ENCODE measurements around the gene HSPB7. TPM values are rescaled to one million over a fixed set of nuclear protein-coding genes. Genes with fewer than 3 reads are reported as not detected.

HSPB7 gene
- polyA plus RNA-seq, 1 donor (not counting 4 experiments of a cell fraction or from before 2014, with no cell fraction given), result 0.05 TPM

DNA sequence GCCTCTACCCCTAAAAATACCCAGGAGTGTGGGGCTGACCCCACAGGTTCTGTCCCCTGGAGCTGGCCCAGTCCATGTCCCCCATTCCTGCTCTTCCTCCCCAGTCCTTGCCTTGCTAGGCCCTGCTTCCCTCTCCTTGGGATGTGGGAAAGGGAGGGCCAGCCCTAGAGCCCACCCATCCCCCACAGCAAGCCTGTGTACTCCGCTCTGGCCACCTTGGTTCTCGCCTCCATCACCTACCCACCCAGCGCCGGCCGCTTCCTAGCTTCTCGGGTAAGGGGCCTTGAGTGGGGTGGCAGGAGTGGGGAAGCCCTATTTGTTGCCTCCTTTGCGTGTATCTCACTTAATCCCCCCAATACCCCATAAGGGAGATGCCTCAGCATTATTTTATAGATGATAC, 32.5 kb upstream of the HSPB7 start:
- no peak overlapping the region for H3K4me2 ChIP-seq (ENCODE audit: control insufficient read depth, extremely low read depth, insufficient read depth, low read depth, low read length)
- H3K27ac ChIP-seq (ENCODE audit: control insufficient read depth, insufficient read depth, low read length), result no peak overlapping the region
- DNase-seq (ENCODE audit: low read depth, low spot score) (no peak), FAIRE-seq (no peak)
- H4K20me1 ChIP-seq (ENCODE audit: control insufficient read depth, extremely low read depth, insufficient read depth, low read length), result no peaks in the 10 kb centered on the region
- no peaks in the 10 kb centered on the region for H3K27me3 ChIP-seq (ENCODE audit: control insufficient read depth, extremely low read depth, insufficient read depth, low read length)
- no peaks in the 10 kb centered on the region for H3K79me2 ChIP-seq (ENCODE audit: control insufficient read depth, insufficient read depth, low read length)
- H2AFZ ChIP-seq (ENCODE audit: control insufficient read depth, low read length), result no peak overlapping the region
- no peak overlapping the region for H3K9ac ChIP-seq (ENCODE audit: control insufficient read depth, extremely low read depth, insufficient read depth, low read length)
- no peak for TF ChIP-seq EZH2 (IDR thresholded peaks at IDR 0.05; ENCODE audit: low read length)
- TF ChIP-seq, protein P1, sequence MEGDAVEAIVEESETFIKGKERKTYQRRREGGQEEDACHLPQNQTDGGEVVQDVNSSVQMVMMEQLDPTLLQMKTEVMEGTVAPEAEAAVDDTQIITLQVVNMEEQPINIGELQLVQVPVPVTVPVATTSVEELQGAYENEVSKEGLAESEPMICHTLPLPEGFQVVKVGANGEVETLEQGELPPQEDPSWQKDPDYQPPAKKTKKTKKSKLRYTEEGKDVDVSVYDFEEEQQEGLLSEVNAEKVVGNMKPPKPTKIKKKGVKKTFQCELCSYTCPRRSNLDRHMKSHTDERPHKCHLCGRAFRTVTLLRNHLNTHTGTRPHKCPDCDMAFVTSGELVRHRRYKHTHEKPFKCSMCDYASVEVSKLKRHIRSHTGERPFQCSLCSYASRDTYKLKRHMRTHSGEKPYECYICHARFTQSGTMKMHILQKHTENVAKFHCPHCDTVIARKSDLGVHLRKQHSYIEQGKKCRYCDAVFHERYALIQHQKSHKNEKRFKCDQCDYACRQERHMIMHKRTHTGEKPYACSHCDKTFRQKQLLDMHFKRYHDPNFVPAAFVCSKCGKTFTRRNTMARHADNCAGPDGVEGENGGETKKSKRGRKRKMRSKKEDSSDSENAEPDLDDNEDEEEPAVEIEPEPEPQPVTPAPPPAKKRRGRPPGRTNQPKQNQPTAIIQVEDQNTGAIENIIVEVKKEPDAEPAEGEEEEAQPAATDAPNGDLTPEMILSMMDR (optimal IDR thresholded peaks at IDR 0.05 in 1 of 3, IDR thresholded peaks at IDR 0.05 in 1 of 3, conservative IDR thresholded peaks at IDR 0.05 in 1 of 3; ENCODE audit: extremely low read depth in 1 of 3, insufficient read depth in 2 of 3, low read length in 3 of 3), result no peak
- H3K9me3 ChIP-seq (ENCODE audit: control insufficient read depth, low read depth, low read length), result no peaks in the 10 kb centered on the region
- peaks cover 2% of the 10 kb centered on the region for H3K4me1 ChIP-seq (ENCODE audit: control insufficient read depth, extremely low read depth, insufficient read depth, low read length)
- H3K4me3 ChIP-seq (ENCODE audit: control insufficient read depth in 2 of 3, extremely low read depth in 1 of 3, insufficient read depth in 2 of 3, low read depth in 1 of 3, low read length in 3 of 3), result no peak overlapping the region
- no peaks in the 10 kb centered on the region for H3K36me3 ChIP-seq (ENCODE audit: control insufficient read depth in 2 of 2, extremely low read depth in 1 of 2, insufficient read depth in 2 of 2, low read length in 2 of 2)
- no peaks in the 10 kb centered on the region for H3K9me1 ChIP-seq (ENCODE audit: control insufficient read depth, extremely low read depth, insufficient read depth, low read length)
- dilution Hi-C loops (cut with MboI; ENCODE audit: extremely low pct_ligation_motif_present, low sequenced_read_pairs), result no loop called here

GRCh38 chr1:16048573-16049189, 30.8 kb upstream of the HSPB7 start:
- Histone ChIP-seq H3K4me1 (ENCODE audit: control insufficient read depth, extremely low read depth, insufficient read depth, low read length) (peaks cover 2% of the 10 kb centered on the region), H3K36me3 (ENCODE audit: control insufficient read depth in 2 of 2, extremely low read depth in 1 of 2, insufficient read depth in 2 of 2, low read length in 2 of 2) (no peaks in the 10 kb centered on the region), H3K27me3 (ENCODE audit: control insufficient read depth, extremely low read depth, insufficient read depth, low read length) (no peaks in the 10 kb centered on the region), H3K4me3 (ENCODE audit: control insufficient read depth in 2 of 3, extremely low read depth in 1 of 3, insufficient read depth in 2 of 3, low read depth in 1 of 3, low read length in 3 of 3) (peak overlapping the region; percentile 27 to 35 (median 33)), H3K4me2 (ENCODE audit: control insufficient read depth, extremely low read depth, insufficient read depth, low read depth, low read length) (peak overlapping the region; percentile 64), H4K20me1 (ENCODE audit: control insufficient read depth, extremely low read depth, insufficient read depth, low read length) (no peaks in the 10 kb centered on the region), H3K79me2 (ENCODE audit: control insufficient read depth, insufficient read depth, low read length) (no peaks in the 10 kb centered on the region), H2AFZ (ENCODE audit: control insufficient read depth, low read length) (peak overlapping the region; percentile 53), H3K9ac (ENCODE audit: control insufficient read depth, extremely low read depth, insufficient read depth, low read length) (no peak overlapping the region), H3K9me3 (ENCODE audit: control insufficient read depth, low read depth, low read length) (no peaks in the 10 kb centered on the region), H3K9me1 (ENCODE audit: control insufficient read depth, extremely low read depth, insufficient read depth, low read length) (no peaks in the 10 kb centered on the region), H3K27ac (ENCODE audit: control insufficient read depth, insufficient read depth, low read length) (no peak overlapping the region)
- TF ChIP-seq, protein P1 (optimal IDR thresholded peaks at IDR 0.05 in 1 of 3, IDR thresholded peaks at IDR 0.05 in 1 of 3, conservative IDR thresholded peaks at IDR 0.05 in 1 of 3; ENCODE audit: extremely low read depth in 1 of 3, insufficient read depth in 2 of 3, low read length in 3 of 3), result no peak
- no peak for TF ChIP-seq EZH2 (IDR thresholded peaks at IDR 0.05; ENCODE audit: low read length)
- dilution Hi-C loops (cut with MboI; ENCODE audit: extremely low pct_ligation_motif_present, low sequenced_read_pairs), result no loop called here
- no peak for DNase-seq (ENCODE audit: low read depth, low spot score)
- no peak for FAIRE-seq
